Loucy (cell line): ENCODE measurements around the gene MARCHF11.

Experiments used
- H2AFZ ChIP-seq: fragments of 200-600 bp; sonication (generic); 2 replicates; pipeline ENCODE4 v1.6.0; 2016; ENCODE audit warnings: antibody characterized with exemption, mild to moderate bottlenecking, low read length, moderate library complexity
- H3F3A ChIP-seq: fragments of 200-600 bp; 2 replicates; pipeline ENCODE4 v1.6.0; 2016; ENCODE audit warnings: antibody characterized with exemption, low read depth, mild to moderate bottlenecking
- H3K27me3 ChIP-seq: fragments of 200-600 bp; sonication (generic); 2 replicates; pipeline ENCODE4 v1.6.1; 2014; ENCODE audit warnings: low read length, mild to moderate bottlenecking; ENCODE audit not compliant: insufficient read depth, poor library complexity, severe bottlenecking
- H3K36me3 ChIP-seq: fragments of 200-600 bp; sonication (generic); 2 replicates; pipeline ENCODE4 v1.6.1; 2016; ENCODE audit warnings: low read length; ENCODE audit not compliant: insufficient read depth
- H3K4me1 ChIP-seq: fragments of 200-600 bp; sonication (generic); 2 replicates; pipeline ENCODE4 v1.5.1; 2014; ENCODE audit warnings: low read length, mild to moderate bottlenecking; ENCODE audit not compliant: insufficient read depth, poor library complexity, severe bottlenecking
- H3K4me2 ChIP-seq: fragments of 200-600 bp; sonication (generic); 2 replicates; pipeline ENCODE4 v1.6.0; 2014; ENCODE audit warnings: antibody characterized with exemption, low read length, low read depth, mild to moderate bottlenecking; ENCODE audit not compliant: poor library complexity, severe bottlenecking
- H3K4me3 ChIP-seq: fragments of 200-600 bp; sonication (generic); 2 replicates; pipeline ENCODE4 v1.5.1; 2014; ENCODE audit warnings: low read length, mild to moderate bottlenecking, mixed read lengths; ENCODE audit not compliant: poor library complexity, severe bottlenecking
- H3K79me2 ChIP-seq: fragments of 200-600 bp; sonication (generic); 2 replicates; pipeline ENCODE4 v1.6.1; 2014; ENCODE audit warnings: low read length; ENCODE audit not compliant: insufficient read depth
- H3K9ac ChIP-seq: fragments of 200-600 bp; sonication (generic); 2 replicates; pipeline ENCODE4 v1.6.0; 2014; ENCODE audit warnings: mild to moderate bottlenecking, low read depth, low read length, moderate library complexity; ENCODE audit not compliant: poor library complexity, severe bottlenecking
- H3K9me2 ChIP-seq: fragments of 200-600 bp; sonication (generic); replicated peaks from 2 replicates; pipeline ENCODE4 v1.6.1; 2016; ENCODE audit warnings: low read depth, low read length, mixed read lengths
- H3K9me3 ChIP-seq: fragments of 200-600 bp; sonication (generic); 2 replicates; pipeline ENCODE4 v1.6.1; 2014; ENCODE audit warnings: mild to moderate bottlenecking, antibody characterized with exemption, low read length, low read depth; ENCODE audit not compliant: insufficient read depth
- H4K20me1 ChIP-seq: fragments of 200-600 bp; sonication (generic); 2 replicates; pipeline ENCODE4 v1.6.0; 2014; ENCODE audit warnings: antibody characterized with exemption, low read length, mild to moderate bottlenecking; ENCODE audit not compliant: insufficient read depth, poor library complexity, severe bottlenecking
- EZH2phosphoT487 ChIP-seq: fragments of 200-600 bp; IDR thresholded peaks from 2 replicates; pipeline ENCODE4 v1.6.1; 2018; ENCODE audit warnings: antibody characterized with exemption, mild to moderate bottlenecking, moderate library complexity, borderline replicate concordance
- TF ChIP-seq, protein P1 (sequence below): fragments of 200-600 bp; sonication (generic); conservative IDR thresholded peaks from 2 replicates; pipeline ENCODE4 v1.5.1; 2014; ENCODE audit warnings: mild to moderate bottlenecking, antibody characterized with exemption, low read length

Gene MARCHF11, protein sequence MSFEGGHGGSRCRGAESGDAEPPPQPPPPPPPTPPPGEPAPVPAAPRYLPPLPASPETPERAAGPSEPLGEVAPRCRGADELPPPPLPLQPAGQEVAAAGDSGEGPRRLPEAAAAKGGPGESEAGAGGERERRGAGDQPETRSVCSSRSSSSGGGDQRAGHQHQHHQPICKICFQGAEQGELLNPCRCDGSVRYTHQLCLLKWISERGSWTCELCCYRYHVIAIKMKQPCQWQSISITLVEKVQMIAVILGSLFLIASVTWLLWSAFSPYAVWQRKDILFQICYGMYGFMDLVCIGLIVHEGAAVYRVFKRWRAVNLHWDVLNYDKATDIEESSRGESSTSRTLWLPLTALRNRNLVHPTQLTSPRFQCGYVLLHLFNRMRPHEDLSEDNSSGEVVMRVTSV

DNA sequence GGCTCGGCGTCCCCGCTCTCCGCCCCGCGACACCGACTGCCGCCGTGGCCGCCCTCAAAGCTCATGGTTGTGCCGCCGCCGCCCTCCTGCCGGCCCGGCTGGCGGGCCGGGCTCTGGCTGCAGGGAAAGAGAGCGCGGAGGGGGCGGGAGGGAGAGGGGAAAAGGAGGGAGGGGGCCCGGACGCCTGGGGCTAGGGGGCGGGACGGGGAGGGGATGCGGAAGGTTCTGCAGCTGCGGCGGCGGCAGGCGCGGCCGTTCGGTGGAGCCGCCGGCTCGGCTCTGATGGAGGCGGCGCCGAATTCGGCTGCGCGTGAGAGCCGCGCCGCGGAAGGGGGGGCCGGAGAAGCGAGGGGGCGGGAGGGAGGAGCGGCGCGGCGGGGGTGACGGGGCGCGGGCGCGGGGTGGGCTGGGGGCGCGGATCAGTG lies at the start of gene MARCHF11:
Gene MARCHF11 (minus strand): TSS at position 281 of the 425 bp plus-strand sequence. CDS start 216 bp downstream, at position 65.
- Histone ChIP-seq H3K79me2 (no peaks in the 10 kb centered on the region), H2AFZ (no peak within 1 kb of the TSS), H3K9ac (no peak within 1 kb of the TSS), H3K9me2 (no peaks in the 10 kb centered on the region), H4K20me1 (no peaks in the 10 kb centered on the region), H3F3A (no peaks in the 10 kb centered on the region), H3K9me3 (0 out of 2 replicates have a peak, but pooled peaks cover 4% of the 10 kb centered on the region), H3K4me3 (no peak within 1 kb of the TSS), H3K4me1 (no peaks in the 10 kb centered on the region), H3K36me3 (no peaks in the 10 kb centered on the region), H3K27me3 (no peaks in the 10 kb centered on the region), H3K4me2 (no peak within 1 kb of the TSS)
- TF ChIP-seq, protein P1, sequence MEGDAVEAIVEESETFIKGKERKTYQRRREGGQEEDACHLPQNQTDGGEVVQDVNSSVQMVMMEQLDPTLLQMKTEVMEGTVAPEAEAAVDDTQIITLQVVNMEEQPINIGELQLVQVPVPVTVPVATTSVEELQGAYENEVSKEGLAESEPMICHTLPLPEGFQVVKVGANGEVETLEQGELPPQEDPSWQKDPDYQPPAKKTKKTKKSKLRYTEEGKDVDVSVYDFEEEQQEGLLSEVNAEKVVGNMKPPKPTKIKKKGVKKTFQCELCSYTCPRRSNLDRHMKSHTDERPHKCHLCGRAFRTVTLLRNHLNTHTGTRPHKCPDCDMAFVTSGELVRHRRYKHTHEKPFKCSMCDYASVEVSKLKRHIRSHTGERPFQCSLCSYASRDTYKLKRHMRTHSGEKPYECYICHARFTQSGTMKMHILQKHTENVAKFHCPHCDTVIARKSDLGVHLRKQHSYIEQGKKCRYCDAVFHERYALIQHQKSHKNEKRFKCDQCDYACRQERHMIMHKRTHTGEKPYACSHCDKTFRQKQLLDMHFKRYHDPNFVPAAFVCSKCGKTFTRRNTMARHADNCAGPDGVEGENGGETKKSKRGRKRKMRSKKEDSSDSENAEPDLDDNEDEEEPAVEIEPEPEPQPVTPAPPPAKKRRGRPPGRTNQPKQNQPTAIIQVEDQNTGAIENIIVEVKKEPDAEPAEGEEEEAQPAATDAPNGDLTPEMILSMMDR, result no peak
- no peak for TF ChIP-seq EZH2phosphoT487

DNA sequence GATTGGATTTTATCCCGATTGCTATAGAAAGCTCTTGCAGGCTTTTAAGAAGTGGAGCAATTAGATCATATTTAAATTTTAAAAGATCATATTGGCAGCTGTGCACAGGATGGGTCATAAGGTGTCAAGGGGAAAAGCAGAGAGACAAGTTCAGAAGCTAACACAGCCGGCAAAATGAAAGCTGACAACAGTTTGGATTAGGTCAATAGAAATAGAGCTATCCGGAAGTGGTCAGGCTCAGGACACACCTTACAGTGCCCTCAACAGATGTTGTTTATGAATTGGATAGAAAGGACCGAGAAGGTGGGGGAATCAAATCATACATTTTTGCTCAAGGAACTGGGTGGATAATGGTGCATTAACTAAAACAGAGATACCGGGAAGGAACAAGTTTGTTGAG lies 46.3 kb upstream of the MARCHF11 start:
- H3K9me2 ChIP-seq, result no peaks in the 10 kb centered on the region
- H4K20me1 ChIP-seq, result no peaks in the 10 kb centered on the region
- H3K9ac ChIP-seq, result no peak overlapping the region
- H3K27me3 ChIP-seq, result no peaks in the 10 kb centered on the region
- no peaks in the 10 kb centered on the region for H3K36me3 ChIP-seq
- H3K4me1 ChIP-seq, result no peaks in the 10 kb centered on the region
- H3F3A ChIP-seq, result no peaks in the 10 kb centered on the region
- no peaks in the 10 kb centered on the region for H3K79me2 ChIP-seq
- no peak for TF ChIP-seq EZH2phosphoT487
- no peak overlapping the region for H3K4me2 ChIP-seq
- H2AFZ ChIP-seq, result no peak overlapping the region
- no peaks in the 10 kb centered on the region for H3K9me3 ChIP-seq
- H3K4me3 ChIP-seq, result no peak overlapping the region

DNA sequence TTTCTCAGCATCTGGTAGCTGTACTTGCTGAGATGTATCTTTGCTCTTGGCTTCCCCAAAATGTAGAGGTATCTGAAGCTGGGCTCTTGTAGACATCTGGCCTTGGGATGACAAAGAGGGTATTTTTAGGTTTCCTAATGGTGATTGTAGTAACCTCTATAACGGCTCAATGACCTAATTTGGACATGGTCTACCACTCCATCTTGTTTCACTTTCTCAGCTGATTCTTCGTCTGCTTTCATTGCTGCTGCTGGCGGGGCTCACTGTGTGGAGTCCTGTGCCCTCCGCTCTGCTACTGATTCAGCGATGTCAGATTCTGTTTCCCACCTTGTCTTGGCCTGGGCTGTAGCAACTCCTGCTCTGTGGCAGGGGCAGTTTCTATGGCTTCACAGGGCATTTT lies 12.7 kb upstream of the MARCHF11 start:
- TF ChIP-seq EZH2phosphoT487, result no peak
- TF ChIP-seq, protein P1, result no peak
- Histone ChIP-seq H3K9me2 (no peaks in the 10 kb centered on the region), H3K4me3 (no peak overlapping the region), H3K36me3 (no peaks in the 10 kb centered on the region), H3K4me1 (no peaks in the 10 kb centered on the region), H3K9ac (no peak overlapping the region), H4K20me1 (no peaks in the 10 kb centered on the region), H3K79me2 (no peaks in the 10 kb centered on the region), H3K9me3 (no peaks in the 10 kb centered on the region), H3K4me2 (no peak overlapping the region), H3K27me3 (no peaks in the 10 kb centered on the region), H2AFZ (no peak overlapping the region), H3F3A (no peaks in the 10 kb centered on the region)

DNA sequence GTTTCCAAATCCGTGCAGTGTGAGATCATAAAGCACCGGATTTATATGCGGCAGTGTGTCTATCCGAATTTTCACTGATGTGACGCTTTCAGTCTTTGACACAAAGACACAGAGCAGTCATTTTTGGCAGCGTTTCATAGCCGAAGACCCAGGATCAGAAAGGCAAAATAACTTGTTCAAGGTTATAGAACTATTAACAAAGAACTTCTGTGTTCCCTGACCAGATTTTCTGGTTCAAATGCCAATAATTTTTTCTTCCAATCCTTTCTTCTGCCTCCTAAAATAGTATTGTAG lies 1.1 kb upstream of the MARCHF11 start:
- Histone ChIP-seq H3K9me2 (no peaks in the 10 kb centered on the region), H2AFZ (no peak overlapping the region), H3K79me2 (no peaks in the 10 kb centered on the region), H3K4me2 (no peak overlapping the region), H3K36me3 (no peaks in the 10 kb centered on the region), H3K9me3 (0 out of 2 replicates have a peak, but pooled peaks cover 4% of the 10 kb centered on the region), H3K27me3 (no peaks in the 10 kb centered on the region), H3K4me1 (no peaks in the 10 kb centered on the region), H3K9ac (no peak overlapping the region), H4K20me1 (no peaks in the 10 kb centered on the region), H3K4me3 (no peak overlapping the region), H3F3A (no peaks in the 10 kb centered on the region)
- TF ChIP-seq, protein P1, result no peak
- TF ChIP-seq EZH2phosphoT487, result no peak
